Large intestine (tissue), 12 donors: ENCODE results near the gene CDC34. TPM values are rescaled to one million over a fixed set of nuclear protein-coding genes. Genes with fewer than 3 reads are reported as not detected.

ENCODE experiments used
- DNase-seq, 2 donors: peaks; one replicate each; pipeline versions ENCODE4 v3.0.0 to v3.0.0-alpha.2; 2013
- H3K27ac ChIP-seq: one replicate; pipeline ENCODE4 v1.5.1; 2013; ENCODE audit warnings: low read length
- H3K27me3 ChIP-seq: 2 replicates; pipeline ENCODE4 v1.6.1; 2013; ENCODE audit warnings: low read length; ENCODE audit not compliant: control insufficient read depth, insufficient read depth
- H3K36me3 ChIP-seq: 2 replicates; pipeline ENCODE4 v1.6.1; 2013; ENCODE audit warnings: low read length; ENCODE audit not compliant: control insufficient read depth, insufficient read depth
- H3K4me1 ChIP-seq: one replicate; pipeline ENCODE4 v1.6.1; 2013; ENCODE audit warnings: low read length; ENCODE audit not compliant: control insufficient read depth, insufficient read depth
- H3K4me3 ChIP-seq: one replicate; pipeline ENCODE4 v1.5.1; 2013; ENCODE audit warnings: low read length
- H3K9me3 ChIP-seq: one replicate; pipeline ENCODE4 v1.6.1; 2013; ENCODE audit warnings: mild to moderate bottlenecking, low read depth, low read length, moderate library complexity; ENCODE audit not compliant: control insufficient read depth
- WGBS: methylation state at CpG from one replicate; pipeline ENCODE4 v1.1.5; 2013; ENCODE audit warnings: low lambda C conversion rate; ENCODE audit not compliant: insufficient coverage; 5-methylcytosine and 5-hydroxymethylcytosine counted together
- long read RNA-seq, 11 donors: transcript quantifications; one replicate each; lab custom pipeline, GENCODE V29; 2026
- polyA plus RNA-seq: library from polyadenylated mRNA; unstranded; fragments of 120-200 nt; gene quantifications from one replicate; pipeline ENCODE4 v1.2.1, GENCODE V29; 2013

The CDC34 gene
- 69.8 TPM for polyA plus RNA-seq
- long read RNA-seq, donor 1, transcript CDC34-201 (5 exons, 1,471 nt) = major isoform, 19 of 19 reads
- long read RNA-seq, donor 1, partial matches to known transcripts = 0 of 19 reads
- long read RNA-seq, donor 1, other reads (novel, unspliced or antisense) = 0 of 19 reads
- long read RNA-seq, donor 2, transcript CDC34-201 (5 exons, 1,471 nt) = major isoform, 34 of 40 reads
- long read RNA-seq, donor 2, partial matches to known transcripts = 0 of 40 reads
- long read RNA-seq, donor 2, other reads (novel, unspliced or antisense) = 0 of 40 reads
- long read RNA-seq, donor 3 = 0 reads
- long read RNA-seq, donor 4, partial matches to known transcripts = 0 of 4 reads
- long read RNA-seq, donor 4, other reads (novel, unspliced or antisense) = 0 of 4 reads
- long read RNA-seq, donor 5, transcript CDC34-201 (5 exons, 1,471 nt) = major isoform, 23 of 23 reads
- long read RNA-seq, donor 5, partial matches to known transcripts = 0 of 23 reads
- long read RNA-seq, donor 5, other reads (novel, unspliced or antisense) = 0 of 23 reads
- long read RNA-seq, donor 6, transcript CDC34-201 (5 exons, 1,471 nt) = major isoform, 37 of 69 reads
- long read RNA-seq, donor 6, partial matches to known transcripts = 27 of 69 reads
- long read RNA-seq, donor 6, other reads (novel, unspliced or antisense) = 0 of 69 reads
- long read RNA-seq, donor 7, transcript CDC34-201 (5 exons, 1,471 nt) = major isoform, 16 of 17 reads
- long read RNA-seq, donor 7, partial matches to known transcripts = 0 of 17 reads
- long read RNA-seq, donor 7, other reads (novel, unspliced or antisense) = 0 of 17 reads
- long read RNA-seq, donor 8, transcript CDC34-201 (5 exons, 1,471 nt) = major isoform, 48 of 78 reads
- long read RNA-seq, donor 8, partial matches to known transcripts = 23 of 78 reads
- long read RNA-seq, donor 8, other reads (novel, unspliced or antisense) = 0 of 78 reads
- long read RNA-seq, donor 9, transcript CDC34-201 (5 exons, 1,471 nt) = major isoform, 31 of 34 reads
- long read RNA-seq, donor 9, partial matches to known transcripts = 0 of 34 reads
- long read RNA-seq, donor 9, other reads (novel, unspliced or antisense) = 0 of 34 reads
- long read RNA-seq, donor 10, transcript CDC34-201 (5 exons, 1,471 nt) = major isoform, 40 of 43 reads
- long read RNA-seq, donor 10, partial matches to known transcripts = 0 of 43 reads
- long read RNA-seq, donor 10, other reads (novel, unspliced or antisense) = 0 of 43 reads
- long read RNA-seq, donor 11, transcript CDC34-201 (5 exons, 1,471 nt) = major isoform, 24 of 29 reads
- long read RNA-seq, donor 11, partial matches to known transcripts = 0 of 29 reads
- long read RNA-seq, donor 11, other reads (novel, unspliced or antisense) = 0 of 29 reads

DNA sequence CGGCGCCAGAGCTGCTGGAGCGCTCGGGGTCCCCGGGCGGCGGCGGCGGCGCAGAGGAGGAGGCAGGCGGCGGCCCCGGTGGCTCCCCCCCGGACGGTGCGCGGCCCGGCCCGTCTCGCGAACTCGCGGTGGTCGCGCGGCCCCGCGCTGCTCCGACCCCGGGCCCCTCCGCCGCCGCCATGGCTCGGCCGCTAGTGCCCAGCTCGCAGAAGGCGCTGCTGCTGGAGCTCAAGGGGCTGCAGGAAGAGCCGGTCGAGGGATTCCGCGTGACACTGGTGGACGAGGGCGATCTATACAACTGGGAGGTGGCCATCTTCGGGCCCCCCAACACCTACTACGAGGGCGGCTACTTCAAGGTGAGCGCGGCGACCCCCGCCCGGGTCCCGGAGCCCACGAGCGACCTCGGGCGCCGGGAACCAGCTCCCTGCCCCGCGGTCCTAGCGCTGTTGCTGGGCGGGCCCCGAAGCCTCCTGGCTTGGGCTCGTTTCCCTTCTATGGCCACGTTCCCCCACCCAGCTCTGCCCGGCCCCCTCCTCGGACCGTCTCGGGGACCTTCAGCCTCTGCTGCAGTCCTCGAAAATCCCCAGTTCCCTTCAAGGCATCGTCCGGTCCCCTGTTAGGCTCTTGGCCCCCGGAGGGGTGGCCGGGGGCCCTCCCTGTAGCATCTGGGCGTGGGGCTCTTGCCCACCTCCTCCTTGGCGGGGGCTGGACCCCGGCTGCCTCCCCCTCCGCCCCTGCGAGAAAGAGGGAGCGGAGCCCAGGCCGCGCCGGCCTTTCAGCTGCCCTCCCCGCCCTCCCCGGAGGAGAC lies at the start of gene CDC34:
CDC34 (plus strand) TSS at position 8 of the 808 bp plus-strand sequence; CDS start at position 180, 172 bp downstream.
- peaks cover 6% of the 10 kb centered on the region for H3K9me3 ChIP-seq
- H3K36me3 ChIP-seq = peaks cover 24% of the 10 kb centered on the region
- DNase-seq = peak in 1 of 2 donors; percentile 34
- H3K27me3 ChIP-seq = no peaks in the 10 kb centered on the region
- no CpG with 5 or more reads among the region's 84 CpGs for WGBS
- peak within 1 kb of the TSS; percentile 88 for H3K27ac ChIP-seq
- H3K4me1 ChIP-seq = peaks cover 18% of the 10 kb centered on the region
- peak within 1 kb of the TSS; percentile 99 for H3K4me3 ChIP-seq

DNA sequence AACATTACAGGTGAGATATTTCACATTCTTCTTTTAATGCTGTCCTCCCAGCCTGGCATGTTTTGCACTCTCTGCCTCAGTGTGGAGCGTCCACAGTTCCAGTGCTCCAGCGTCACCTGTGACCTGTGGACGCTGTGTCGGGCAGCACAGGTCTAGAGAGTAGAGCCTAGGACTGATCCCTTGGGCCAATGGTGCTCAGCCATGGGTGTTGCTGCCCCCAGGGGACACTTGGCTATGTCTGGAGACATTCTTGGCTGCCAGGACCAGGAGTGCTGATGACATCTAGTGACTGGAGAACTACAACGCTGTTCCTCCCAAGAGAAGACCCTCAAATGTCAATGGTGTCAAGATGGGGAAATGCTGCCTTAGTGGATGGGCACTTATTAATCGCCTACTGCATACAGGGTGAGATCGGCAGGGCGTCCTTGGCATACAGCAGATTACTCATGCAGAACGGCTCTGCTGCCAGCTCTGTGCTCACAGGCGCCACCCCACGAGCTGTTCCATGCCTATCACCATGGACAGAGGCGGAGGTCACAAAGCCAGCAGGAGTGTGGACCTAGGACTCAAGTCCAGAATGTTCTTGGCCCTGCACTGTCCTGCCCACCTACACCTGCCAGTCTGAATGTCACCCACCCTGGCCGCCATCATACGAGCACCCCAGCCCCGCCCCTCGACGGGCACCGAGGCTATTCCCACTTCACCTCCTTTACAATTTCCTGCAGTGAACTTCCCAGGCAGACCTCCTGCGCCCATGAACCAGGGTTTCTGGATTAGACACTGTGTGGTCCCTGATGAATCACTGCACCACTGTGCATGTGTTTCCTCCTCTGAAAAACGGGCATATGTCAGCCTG lies 49.1 kb upstream of the CDC34 start:
- Histone ChIP-seq H3K4me1 (peaks cover 9% of the 10 kb centered on the region), H3K27ac (no peak overlapping the region), H3K9me3 (peaks cover 3% of the 10 kb centered on the region), H3K36me3 (no peaks in the 10 kb centered on the region), H3K27me3 (peaks cover 26% of the 10 kb centered on the region), H3K4me3 (no peak overlapping the region)
- WGBS = 40% methylated on average over 1 of the region's 20 CpGs
- no peak for DNase-seq

DNA sequence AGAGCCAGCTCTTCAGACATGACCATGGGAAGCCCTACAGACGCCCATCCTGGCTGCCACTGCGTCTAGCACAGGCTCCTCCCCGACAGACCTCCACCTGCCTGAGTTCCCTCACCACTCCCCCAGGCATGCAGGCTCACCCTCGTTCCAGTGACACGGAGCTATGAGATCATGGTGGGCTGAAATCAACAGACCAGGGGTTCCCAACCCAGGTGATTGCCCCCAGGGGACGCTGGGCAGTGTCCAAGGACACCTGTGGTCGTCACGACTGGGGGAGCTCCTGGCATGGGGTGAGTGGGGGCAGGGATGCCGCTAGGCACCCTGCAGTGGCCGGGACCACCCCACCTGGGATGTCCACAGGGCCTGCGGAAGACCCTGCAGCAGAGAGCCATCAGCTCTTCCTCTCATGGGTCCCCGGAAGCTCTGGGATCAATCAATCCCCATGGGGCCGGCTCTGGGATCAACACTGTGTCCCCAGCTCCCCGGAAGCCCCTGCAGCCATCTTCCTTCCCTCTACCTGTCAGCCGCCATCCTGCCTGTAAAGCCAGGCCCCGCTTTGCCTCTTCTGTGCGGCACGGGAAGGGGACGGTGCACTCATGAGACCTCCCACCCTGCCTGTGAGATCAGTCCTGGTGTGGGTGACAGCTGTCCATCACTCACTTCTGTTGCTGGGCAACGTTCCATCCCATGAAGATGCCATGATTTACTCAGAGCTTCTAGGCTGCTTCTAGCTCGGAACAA lies 48.1 kb upstream of the CDC34 start:
- Histone ChIP-seq H3K27ac (no peak overlapping the region), H3K4me3 (no peak overlapping the region), H3K27me3 (peaks cover 23% of the 10 kb centered on the region), H3K4me1 (peaks cover 9% of the 10 kb centered on the region), H3K9me3 (peaks cover 3% of the 10 kb centered on the region), H3K36me3 (no peaks in the 10 kb centered on the region)
- no CpG with 5 or more reads among the region's 21 CpGs for WGBS
- no peak for DNase-seq

GRCh38 chr19:484494-484893 lies 47.1 kb upstream of the CDC34 start:
- no peak overlapping the region for H3K4me3 ChIP-seq
- no CpG with 5 or more reads among the region's 15 CpGs for WGBS
- H3K9me3 ChIP-seq = peaks cover 3% of the 10 kb centered on the region
- peaks cover 21% of the 10 kb centered on the region for H3K27me3 ChIP-seq
- no peak overlapping the region for H3K27ac ChIP-seq
- no peak for DNase-seq
- peaks cover 9% of the 10 kb centered on the region for H3K4me1 ChIP-seq
- H3K36me3 ChIP-seq = no peaks in the 10 kb centered on the region

GRCh38 chr19:485077-485476 lies 46.5 kb upstream of the CDC34 start:
- no CpG with 5 or more reads among the region's 22 CpGs for WGBS
- H3K9me3 ChIP-seq = peaks cover 3% of the 10 kb centered on the region
- no peak overlapping the region for H3K27ac ChIP-seq
- DNase-seq = no peak
- H3K27me3 ChIP-seq = peaks cover 21% of the 10 kb centered on the region
- H3K4me1 ChIP-seq = peaks cover 9% of the 10 kb centered on the region
- no peak overlapping the region for H3K4me3 ChIP-seq
- H3K36me3 ChIP-seq = no peaks in the 10 kb centered on the region

- Histone ChIP-seq H3K9me3 (peaks cover 3% of the 10 kb centered on the region), H3K4me1 (peaks cover 9% of the 10 kb centered on the region), H3K36me3 (no peaks in the 10 kb centered on the region), H3K27ac (no peak overlapping the region), H3K4me3 (no peak overlapping the region), H3K27me3 (peaks cover 21% of the 10 kb centered on the region)
- DNase-seq = peak in 1 of 2 donors; percentile 70
- WGBS = no CpG with 5 or more reads among the region's 23 CpGs
Measured at GRCh38 chr19:485583-486236, 45.9 kb upstream of the CDC34 start.

GRCh38 chr19:488505-489417 lies 42.8 kb upstream of the CDC34 start:
- peak; percentile 95 to 97 for DNase-seq
- no peaks in the 10 kb centered on the region for H3K36me3 ChIP-seq
- peaks cover 8% of the 10 kb centered on the region for H3K9me3 ChIP-seq
- H3K27ac ChIP-seq = peak overlapping the region; percentile 69
- WGBS = no CpG with 5 or more reads among the region's 114 CpGs
- peaks cover 9% of the 10 kb centered on the region for H3K4me1 ChIP-seq
- H3K27me3 ChIP-seq = peaks cover 21% of the 10 kb centered on the region
- peak overlapping the region; percentile 54 for H3K4me3 ChIP-seq
